Cardiac muscle cell (in vitro differentiated cells and primary cell): ENCODE measurements around the gene EGLN1. TPM values are rescaled to one million over a fixed set of nuclear protein-coding genes. Genes with fewer than 3 reads are reported as not detected.
A peak's percentile ranks its signal among the peaks of the same experiment; 100 is the strongest.

ENCODE experiments used
- DNase-seq, 2 donors: peaks; one replicate each; pipeline versions ENCODE4 v3.0.0 to v3.0.0-alpha.2; 2010 to 2017; ENCODE audit warnings: low read depth in 1 of 2, low spot score in 1 of 2
- H3K27ac ChIP-seq: fragments of 200-600 bp; sonication (generic); 2 replicates; pipeline ENCODE4 v1.5.1; 2016
- H3K27me3 ChIP-seq: fragments of 200-600 bp; sonication (generic); 2 replicates; pipeline ENCODE4 v1.6.0; 2016; ENCODE audit warnings: control low read depth
- H3K36me3 ChIP-seq: fragments of 200-600 bp; sonication (generic); 2 replicates; pipeline ENCODE4 v1.5.1; 2016; ENCODE audit warnings: control low read depth
- H3K4me1 ChIP-seq: fragments of 200-600 bp; sonication (generic); 2 replicates; pipeline ENCODE4 v1.8.1; 2017; ENCODE audit warnings: low read depth, mild to moderate bottlenecking, mixed run types
- H3K4me3 ChIP-seq: fragments of 200-600 bp; sonication (generic); 2 replicates; pipeline ENCODE4 v1.5.1; 2016; ENCODE audit warnings: mild to moderate bottlenecking
- H3K9me3 ChIP-seq: fragments of 200-600 bp; sonication (generic); 2 replicates; pipeline ENCODE4 v1.5.1; 2017; ENCODE audit warnings: low read depth, mild to moderate bottlenecking, control low read depth
- CTCF ChIP-seq: IDR thresholded peaks from 2 replicates; pipeline ENCODE4 v1.5.1; 2012; ENCODE audit warnings: low read depth, mild to moderate bottlenecking, low read length
- polyA plus RNA-seq: library from polyadenylated mRNA; unstranded; fragments of >200 nt; fragmentation: Nextera tagmentation; extraction: Ambion mirVana; gene quantifications from 2 replicates; pipeline ENCODE4 v1.2.1, GENCODE V29; 2016
- total RNA-seq: library from RNA; depleted of rRNA; stranded (reverse); fragments of >200 nt; gene quantifications from 2 replicates; pipeline ENCODE4 v1.2.3, GENCODE V29; 2016

EGLN1 gene
- total and polyA plus RNA-seq, 2 experiments from 2014 or later, result 54.0 to 67.6 TPM

- no peak for TF ChIP-seq CTCF
- Histone ChIP-seq H3K4me1 (peaks cover 11% of the 10 kb centered on the region), H3K27ac (no peak overlapping the region), H3K36me3 (no peaks in the 10 kb centered on the region), H3K4me3 (no peak overlapping the region), H3K27me3 (no peaks in the 10 kb centered on the region), H3K9me3 (no peaks in the 10 kb centered on the region)
- no peak for DNase-seq
These were observed 35.6 kb downstream of the EGLN1 start for GRCh38 chr1:231386466-231386865.

GRCh38 chr1:231385416-231385748, 36.7 kb downstream of the EGLN1 start:
- H3K9me3 ChIP-seq, result no peaks in the 10 kb centered on the region
- TF ChIP-seq CTCF, result no peak
- H3K4me1 ChIP-seq, result peaks cover 11% of the 10 kb centered on the region
- no peak for DNase-seq
- H3K27ac ChIP-seq, result no peak overlapping the region
- H3K4me3 ChIP-seq, result no peak overlapping the region
- H3K27me3 ChIP-seq, result no peaks in the 10 kb centered on the region
- H3K36me3 ChIP-seq, result no peaks in the 10 kb centered on the region

- Histone ChIP-seq H3K27me3 (no peaks in the 10 kb centered on the region), H3K27ac (no peak overlapping the region), H3K9me3 (no peaks in the 10 kb centered on the region), H3K4me3 (no peak overlapping the region), H3K4me1 (peaks cover 11% of the 10 kb centered on the region), H3K36me3 (no peaks in the 10 kb centered on the region)
- DNase-seq, result no peak
- TF ChIP-seq CTCF, result no peak
These were observed 37.2 kb downstream of the EGLN1 start for GRCh38 chr1:231384696-231385415.

GRCh38 chr1:231383159-231383860, 38.8 kb downstream of the EGLN1 start:
- TF ChIP-seq CTCF, result no peak

GRCh38 chr1:231382426-231382825, 39.7 kb downstream of the EGLN1 start:
- no peak overlapping the region for H3K4me3 ChIP-seq
- H3K9me3 ChIP-seq, result no peaks in the 10 kb centered on the region

More at GRCh38 chr1:231383159-231383860, 38.8 kb downstream of the EGLN1 start:
- Histone ChIP-seq H3K27me3 (no peaks in the 10 kb centered on the region), H3K27ac (peak overlapping the region; percentile 59), H3K4me1 (peaks cover 13% of the 10 kb centered on the region), H3K36me3 (no peaks in the 10 kb centered on the region), H3K4me3 (no peak overlapping the region), H3K9me3 (no peaks in the 10 kb centered on the region)
- DNase-seq, result no peak

More at GRCh38 chr1:231382426-231382825, 39.7 kb downstream of the EGLN1 start:
- Histone ChIP-seq H3K27me3 (no peaks in the 10 kb centered on the region), H3K27ac (peak overlapping the region; percentile 16), H3K36me3 (no peaks in the 10 kb centered on the region), H3K4me1 (peaks cover 22% of the 10 kb centered on the region)
- no peak for DNase-seq
- TF ChIP-seq CTCF, result no peak
